Measurements from ENCODE around the gene ASTN1.

Gene ASTN1

GRCh38 chr1:177053648-177054047 is 110.9 kb downstream of the ASTN1 start:
- CTCF ChIA-PET, result interaction anchor here (0.6 kb wide), 2 partner anchors 8 to 361 kb away, joined by 3 to 5 read pairs; no protein-coding TSS in a partner anchor
- TF ChIP-seq REPIN1 (tag by site-specific recombination; IDR thresholded peaks at IDR 0.05; ENCODE audit: low read depth) (no peak), ZIC2 (tag by site-specific recombination; IDR thresholded peaks at IDR 0.05) (peak; percentile 51; the same call in 1 of the 2 replicates)
- Histone ChIP-seq H3K27ac (ENCODE audit: extremely low read depth, low read depth, low read length) (no peak overlapping the region), H3K36me3 (ENCODE audit: control insufficient read depth in 2 of 2, insufficient read depth in 1 of 2, low read length in 2 of 2) (no peaks in the 10 kb centered on the region), H3K4me1 (ENCODE audit: control insufficient read depth, insufficient read depth, low read length) (no peaks in the 10 kb centered on the region), H3K4me3 (ENCODE audit: low read depth, low read length) (no peak overlapping the region), H3K9me3 (ENCODE audit: control insufficient read depth, insufficient read depth, low read depth, low read length) (no peaks in the 10 kb centered on the region)
- POLR2A ChIA-PET, result no interaction called here

GRCh38 chr1:177048314-177049069 is 116.0 kb downstream of the ASTN1 start:
- POLR2A ChIA-PET, result no interaction called here
- H3K36me3 ChIP-seq (ENCODE audit: control insufficient read depth in 2 of 2, insufficient read depth in 1 of 2, low read length in 2 of 2), result no peaks in the 10 kb centered on the region
- TF ChIP-seq ZIC2 (tag by site-specific recombination; IDR thresholded peaks at IDR 0.05) (peak; percentile 79), ZNF214 (tag by site-specific recombination; IDR thresholded peaks at IDR 0.05; ENCODE audit: borderline replicate concordance) (no peak), ZNF140 (tag by site-specific recombination; IDR thresholded peaks at IDR 0.05) (no peak)
- H3K4me3 ChIP-seq (ENCODE audit: low read depth, low read length), result no peak overlapping the region
- H3K9me3 ChIP-seq (ENCODE audit: control insufficient read depth, insufficient read depth, low read depth, low read length), result no peaks in the 10 kb centered on the region
- CTCF ChIA-PET, result no interaction called here
- H3K4me1 ChIP-seq (ENCODE audit: control insufficient read depth, insufficient read depth, low read length), result no peaks in the 10 kb centered on the region
- H3K27ac ChIP-seq (ENCODE audit: extremely low read depth, low read depth, low read length), result no peak overlapping the region

GRCh38 chr1:177045151-177045550 is 119.4 kb downstream of the ASTN1 start:
- Histone ChIP-seq H3K4me1 (ENCODE audit: control insufficient read depth, insufficient read depth, low read length) (no peaks in the 10 kb centered on the region), H3K9me3 (ENCODE audit: control insufficient read depth, insufficient read depth, low read depth, low read length) (no peaks in the 10 kb centered on the region), H3K27ac (ENCODE audit: extremely low read depth, low read depth, low read length) (no peak overlapping the region), H3K4me3 (ENCODE audit: low read depth, low read length) (no peak overlapping the region), H3K36me3 (ENCODE audit: control insufficient read depth in 2 of 2, insufficient read depth in 1 of 2, low read length in 2 of 2) (no peaks in the 10 kb centered on the region)
- ChIA-PET POLR2A (no interaction called here), CTCF (no interaction called here)
- no peak for TF ChIP-seq ZNF174 (tag by site-specific recombination; IDR thresholded peaks at IDR 0.05)
- no peak for TF ChIP-seq ZNF350 (tag by site-specific recombination; IDR thresholded peaks at IDR 0.05)
- TF ChIP-seq ZNF366 (tag by site-specific recombination; conservative IDR thresholded peaks at IDR 0.05), result no peak
- TF ChIP-seq ZNF426 (tag by site-specific recombination; IDR thresholded peaks at IDR 0.05), result no peak
- no peak for TF ChIP-seq ZNF514 (tag by site-specific recombination; IDR thresholded peaks at IDR 0.05)
- TF ChIP-seq ZNF529 (tag by site-specific recombination; IDR thresholded peaks at IDR 0.05; ENCODE audit: insufficient replicate concordance), result no peak
- no peak for TF ChIP-seq ZBTB44 (tag by site-specific recombination; IDR thresholded peaks at IDR 0.05)
- TF ChIP-seq GLI4 (tag by site-specific recombination; IDR thresholded peaks at IDR 0.05), result no peak
- no peak for TF ChIP-seq KLF9 (tag by site-specific recombination; IDR thresholded peaks at IDR 0.05; ENCODE audit: low read depth)
- no peak for TF ChIP-seq ZNF530 (tag by site-specific recombination; IDR thresholded peaks at IDR 0.05; ENCODE audit: low read depth)
- no peak for TF ChIP-seq ZBTB11 (tag by site-specific recombination; conservative IDR thresholded peaks at IDR 0.05; ENCODE audit: low read depth)
- no peak for TF ChIP-seq MYNN (tag by site-specific recombination; IDR thresholded peaks at IDR 0.05; ENCODE audit: borderline replicate concordance)
- no peak for TF ChIP-seq ZNF792 (tag by site-specific recombination; IDR thresholded peaks at IDR 0.05)
- TF ChIP-seq ZNF747 (tag by site-specific recombination; IDR thresholded peaks at IDR 0.05), result no peak
- TF ChIP-seq ZNF274 (IDR thresholded peaks at IDR 0.05; ENCODE audit: low read length), result no peak
- no peak for TF ChIP-seq ZNF274 (tag by site-specific recombination; IDR thresholded peaks at IDR 0.05; ENCODE audit: borderline replicate concordance)
- TF ChIP-seq OSR2 (tag by site-specific recombination; IDR thresholded peaks at IDR 0.05), result no peak
